ENCODE results near the gene DUSP7.

DUSP7 gene

GRCh38 chr3:52056521-52056967 is at the start of gene DUSP7:
TSS of gene DUSP7 (minus strand) at chr3:52056571. CDS start at chr3:52056366, 205 bp downstream.
- DNase-seq: peak; percentile 59

- no peak for DNase-seq
Observed at GRCh38 chr3:52104684-52105640, 48.6 kb upstream of the DUSP7 start.

GRCh38 chr3:52102934-52103333 is 46.6 kb upstream of the DUSP7 start:
- DNase-seq: no peak

GRCh38 chr3:52099001-52099401 is 42.6 kb upstream of the DUSP7 start:
- no peak for DNase-seq

- DNase-seq: no peak
Observed at GRCh38 chr3:52097851-52098507, 41.6 kb upstream of the DUSP7 start.

- DNase-seq: no peak
Observed at GRCh38 chr3:52095990-52096775, 39.8 kb upstream of the DUSP7 start.

GRCh38 chr3:52094571-52095485 is 38.5 kb upstream of the DUSP7 start:
- no peak for DNase-seq

GRCh38 chr3:52093756-52094545 is 37.6 kb upstream of the DUSP7 start:
- DNase-seq: no peak

GRCh38 chr3:52092891-52093290 is 36.5 kb upstream of the DUSP7 start:
- no peak for DNase-seq

GRCh38 chr3:52092271-52092660 is 35.9 kb upstream of the DUSP7 start:
- no peak for DNase-seq

GRCh38 chr3:52091586-52092270 is 35.4 kb upstream of the DUSP7 start:
- DNase-seq: no peak

GRCh38 chr3:52090933-52091468 is 34.6 kb upstream of the DUSP7 start:
- DNase-seq: no peak

- DNase-seq: no peak
Observed at GRCh38 chr3:52090131-52090932, 34.0 kb upstream of the DUSP7 start.

GRCh38 chr3:52089691-52090090 is 33.3 kb upstream of the DUSP7 start:
- no peak for DNase-seq

GRCh38 chr3:52088445-52089367 is 32.3 kb upstream of the DUSP7 start:
- DNase-seq: no peak

- DNase-seq: no peak
Observed at GRCh38 chr3:52087731-52088130, 31.4 kb upstream of the DUSP7 start.

GRCh38 chr3:52086976-52087663 is 30.7 kb upstream of the DUSP7 start:
- DNase-seq: no peak

- DNase-seq: no peak
Observed at GRCh38 chr3:52086461-52086860, 30.1 kb upstream of the DUSP7 start.
